IMR-90 (cell line): ENCODE measurements around the gene NUP153. TPM values are rescaled to one million over a fixed set of nuclear protein-coding genes. Genes with fewer than 3 reads are reported as not detected.

ENCODE experiments used
- ATAC-seq: fragments of 200-7000 bp; cut with Tn5 transposase; 2 replicates; pipeline ENCODE4 v1.9.1; 2020; ENCODE audit warnings: low read depth, mild to moderate bottlenecking, moderate library complexity
- BruUV-seq: library from RNA; stranded (reverse); fragments of 400-500 nt; replicated peaks from 2 replicates; lab custom pipeline; 2021; lab: Mats Ljungman, UMichigan
- CTCF ChIA-PET: fragments of 300-600 bp; formaldehyde crosslinking; extraction: SDS; loops from one replicate; lab custom pipeline; 2021; ENCODE audit warnings: antibody characterized with exemption; lab: Yijun Ruan, JAX
- POLR2A ChIA-PET: fragments of 300-600 bp; sonication (Branson Sonifier 250); formaldehyde crosslinking; loops from one replicate; lab custom pipeline; 2022; ENCODE audit warnings: antibody characterized with exemption; ENCODE audit not compliant: unreplicated experiment; lab: Charles Lee
- DNase-seq: peaks from one replicate; pipeline ENCODE4 v3.0.0; 2013
- H2AFZ ChIP-seq: replicated peaks from 2 replicates; pipeline ENCODE3; 2013; ENCODE audit warnings: low read length, mild to moderate bottlenecking; ENCODE audit not compliant: poor library complexity
- H2AK5ac ChIP-seq: 2 replicates; pipeline ENCODE4 v1.6.1; 2013; ENCODE audit warnings: low read depth, low read length, inconsistent platforms
- H2AK9ac ChIP-seq: replicated peaks from 2 replicates; pipeline ENCODE3; 2013; ENCODE audit warnings: mild to moderate bottlenecking, low read depth, low read length, moderate library complexity; ENCODE audit not compliant: poor library complexity
- H2BK120ac ChIP-seq: 2 replicates; pipeline ENCODE4 v1.6.1; 2013; ENCODE audit warnings: low read depth, low read length, inconsistent platforms
- H2BK15ac ChIP-seq: 3 replicates; pipeline ENCODE4 v1.6.1; 2013; ENCODE audit warnings: low read depth, low read length, inconsistent platforms
- H2BK20ac ChIP-seq: 2 replicates; pipeline ENCODE4 v1.6.1; 2013; ENCODE audit warnings: low read depth, mild to moderate bottlenecking, inconsistent platforms, low read length, moderate library complexity
- H2BK5ac ChIP-seq: 2 replicates; pipeline ENCODE4 v1.6.1; 2013; ENCODE audit warnings: mild to moderate bottlenecking, low read depth, low read length, inconsistent platforms; ENCODE audit not compliant: poor library complexity, severe bottlenecking
- H3K14ac ChIP-seq: replicated peaks from 2 replicates; pipeline ENCODE4 v1.6.1; 2013; ENCODE audit warnings: low read depth, low read length, inconsistent platforms
- H3K18ac ChIP-seq: 2 replicates; pipeline ENCODE4 v1.6.1; 2013; ENCODE audit warnings: low read depth, low read length, control low read depth
- H3K23ac ChIP-seq: 2 replicates; pipeline ENCODE4 v1.6.1; 2013; ENCODE audit warnings: low read depth, low read length, inconsistent platforms
- H3K27ac ChIP-seq: 2 replicates; pipeline ENCODE4 v1.5.1; 2013; ENCODE audit warnings: mild to moderate bottlenecking, control low read depth, low read length; ENCODE audit not compliant: insufficient read depth
- H3K27me3 ChIP-seq: 2 replicates; pipeline ENCODE4 v1.6.1; 2013; ENCODE audit warnings: low read length; ENCODE audit not compliant: control insufficient read depth, insufficient read depth
- H3K36me3 ChIP-seq: 2 replicates; pipeline ENCODE4 v1.6.1; 2013; ENCODE audit warnings: low read length, mixed read lengths; ENCODE audit not compliant: control insufficient read depth, insufficient read depth
- H3K4ac ChIP-seq: 2 replicates; pipeline ENCODE4 v1.6.1; 2013; ENCODE audit warnings: low read depth, low read length, inconsistent platforms
- H3K4me1 ChIP-seq: 2 replicates; pipeline ENCODE4 v1.6.1; 2013; ENCODE audit warnings: low read length, mixed read lengths; ENCODE audit not compliant: control insufficient read depth, insufficient read depth
- H3K4me2 ChIP-seq: 2 replicates; pipeline ENCODE4 v1.6.1; 2013; ENCODE audit warnings: low read depth, mild to moderate bottlenecking, control low read depth, low read length, moderate library complexity
- H3K4me3 ChIP-seq: 2 replicates; pipeline ENCODE4 v1.5.1; 2013; ENCODE audit warnings: low read depth, mild to moderate bottlenecking, control low read depth, low read length, moderate library complexity; ENCODE audit not compliant: insufficient read depth
- H3K56ac ChIP-seq: 2 replicates; pipeline ENCODE4 v1.6.1; 2013; ENCODE audit warnings: low read length, inconsistent platforms; ENCODE audit not compliant: insufficient read depth; ENCODE audit errors: extremely low read depth
- H3K79me1 ChIP-seq, 2 experiments: 2 replicates each; pipeline ENCODE4 v1.6.1; 2013; ENCODE audit warnings: low read length in 2 of 2, inconsistent platforms in 1 of 2, low read depth in 1 of 2
- H3K9ac ChIP-seq: 2 replicates; pipeline ENCODE4 v1.6.1; 2013; ENCODE audit warnings: low read depth, low read length, control low read depth
- H3K9me1 ChIP-seq: 2 replicates; pipeline ENCODE4 v1.6.1; 2013; ENCODE audit warnings: low read length, inconsistent platforms; ENCODE audit not compliant: insufficient read depth
- H3K9me3 ChIP-seq: 2 replicates; pipeline ENCODE4 v1.6.1; 2013; ENCODE audit warnings: low read length; ENCODE audit not compliant: control insufficient read depth, insufficient read depth
- H4K20me1 ChIP-seq: 2 replicates; pipeline ENCODE4 v1.6.1; 2013; ENCODE audit warnings: low read length, inconsistent platforms; ENCODE audit not compliant: insufficient read depth
- H4K5ac ChIP-seq: 2 replicates; pipeline ENCODE4 v1.6.1; 2013; ENCODE audit warnings: mild to moderate bottlenecking, low read depth, low read length, control low read depth
- H4K8ac ChIP-seq, 2 experiments: 2 replicates each; pipeline ENCODE4 v1.6.1; 2013; ENCODE audit warnings: low read depth in 2 of 2, low read length in 2 of 2, control low read depth in 1 of 2, inconsistent platforms in 1 of 2
- H4K91ac ChIP-seq: 2 replicates; pipeline ENCODE4 v1.6.1; 2013; ENCODE audit warnings: low read depth, low read length, inconsistent platforms; ENCODE audit not compliant: insufficient read depth
- BHLHE40 ChIP-seq: fragments of 150-350 bp; IDR thresholded peaks from 2 replicates; pipeline ENCODE4 v1.6.1; 2016; ENCODE audit warnings: mild to moderate bottlenecking, low read depth, low read length
- CHD1 ChIP-seq: IDR thresholded peaks from 2 replicates; pipeline ENCODE4 v1.6.1; 2012; ENCODE audit warnings: low read depth, low read length, improper control_type of control experiment
- CTCF ChIP-seq: conservative IDR thresholded peaks from 2 replicates; pipeline ENCODE4 v1.5.1; 2012; ENCODE audit warnings: mild to moderate bottlenecking, low read depth, low read length, improper control_type of control experiment
- ELK1 ChIP-seq: fragments of 150-350 bp; IDR thresholded peaks from 2 replicates; pipeline ENCODE4 v1.6.1; 2016; ENCODE audit warnings: low read depth, mild to moderate bottlenecking, low read length, moderate library complexity, borderline replicate concordance
- MAZ ChIP-seq: IDR thresholded peaks from 2 replicates; pipeline ENCODE4 v1.6.1; 2012; ENCODE audit warnings: low read depth, mild to moderate bottlenecking, low read length, improper control_type of control experiment, moderate library complexity, borderline replicate concordance
- NFE2L2 ChIP-seq: fragments of 150-350 bp; IDR thresholded peaks from 2 replicates; pipeline ENCODE4 v1.6.1; 2016; ENCODE audit warnings: low read depth, mild to moderate bottlenecking, low read length
- POLR2A ChIP-seq: IDR thresholded peaks from 2 replicates; pipeline ENCODE4 v1.6.1; 2012; ENCODE audit warnings: mild to moderate bottlenecking, low read depth, low read length
- USF2 ChIP-seq: fragments of 150-350 bp; IDR thresholded peaks from 2 replicates; pipeline ENCODE4 v1.6.1; 2017; ENCODE audit warnings: mild to moderate bottlenecking, antibody characterized with exemption, low read length, low read depth
- WGBS, 2 experiments: methylation state at CpG; one replicate each; pipeline versions ENCODE4 v1.1.5 to v1.1.7; 2013; ENCODE audit warnings: missing lambda C conversion rate in 2 of 2; ENCODE audit not compliant: insufficient read length in 1 of 2; ENCODE audit errors: extremely low coverage in 2 of 2; 5-methylcytosine and 5-hydroxymethylcytosine counted together
- dilution Hi-C: fragments of 300-500 bp; cut with HindIII; formaldehyde crosslinking; loops from one replicate; pipeline ENCODE4 v1.14.3; 2018; ENCODE audit warnings: low sequenced_read_pairs; ENCODE audit not compliant: unreplicated experiment
- in situ Hi-C: fragments of 300-500 bp; cut with MboI; formaldehyde crosslinking; loops from 3 replicates; pipeline ENCODE4 v1.14.3; 2019; ENCODE audit warnings: low sequenced_read_pairs, inconsistent platforms, mixed read lengths
- intact Hi-C: fragments of 100-400 bp; cut with micrococcal nuclease; formaldehyde crosslinking; loops from 2 replicates; pipeline ENCODE4 v1.10.0; 2022
- polyA plus RNA-seq, 3 experiments: library from polyadenylated mRNA; depleted of rRNA; stranded (reverse); fragments of >200 nt; gene quantifications; 2 replicates each; pipeline ENCODE4 v1.2.3, GENCODE V29; 2012; ENCODE audit warnings: low replicate concordance in 1 of 3
- total RNA-seq: library from RNA; depleted of rRNA; stranded (reverse); fragments of >200 nt; gene quantifications from 2 replicates; pipeline ENCODE4 v1.2.3, GENCODE V29; 2012

The NUP153 gene
- total and polyA plus RNA-seq, 2 of the 4 experiments (the other 2 are of a cell fraction) = 17.2 to 39.4 TPM

GRCh38 chr6:17629824-17630510 lies 76.8 kb downstream of the NUP153 start (continued):
- no peak for TF ChIP-seq CHD1

- H3K4ac ChIP-seq = no peak overlapping the region
- no peak overlapping the region for H3K4me2 ChIP-seq
- H4K5ac ChIP-seq = 0 out of 2 replicates have a peak overlapping the region, but pooled peaks have one; percentile 4
- in situ Hi-C loops (loop anchor here (10.0 kb wide), 1 partner anchor 146 kb away; no protein-coding TSS in a partner anchor), dilution Hi-C loops (no loop called here), intact Hi-C loops (no loop called here)
- H3K9me1 ChIP-seq = peaks cover 10% of the 10 kb centered on the region
- ChIA-PET CTCF (no interaction called here), POLR2A (no interaction called here)
- H2BK5ac ChIP-seq = no peak overlapping the region
- ATAC-seq (no peak), DNase-seq (no peak)
- H2AFZ ChIP-seq = no peak overlapping the region
- H3K4me3 ChIP-seq = no peak overlapping the region
- H2BK20ac ChIP-seq = no peak overlapping the region
- no peak for TF ChIP-seq CTCF
- TF ChIP-seq ELK1 = no peak
- TF ChIP-seq NFE2L2 = no peak
- no peak for TF ChIP-seq USF2
- no peak for TF ChIP-seq POLR2A
- no peak for TF ChIP-seq MAZ
- no peak for TF ChIP-seq BHLHE40
- no peak for TF ChIP-seq CHD1
- no peak overlapping the region for H2AK9ac ChIP-seq
- no peak overlapping the region for H3K18ac ChIP-seq
- no peaks in the 10 kb centered on the region for H3K9me3 ChIP-seq
- no peak overlapping the region for H3K23ac ChIP-seq
- no peaks in the 10 kb centered on the region; the same call in 1 of the 2 replicates for H3K4me1 ChIP-seq
- H3K79me1 ChIP-seq = peaks cover 43 to 58% of the 10 kb centered on the region in 2 experiments
- no peak overlapping the region for H4K91ac ChIP-seq
- 40% methylated on average over 1 of the region's 1 CpG; no CpG with 5 or more reads in 1 of the 2 experiments for WGBS, 2 experiments
- no peaks in the 10 kb centered on the region for H3K27me3 ChIP-seq
- H3K36me3 ChIP-seq = peaks cover 24% of the 10 kb centered on the region
- no peak overlapping the region for H3K27ac ChIP-seq
- H4K20me1 ChIP-seq = peaks cover 8% of the 10 kb centered on the region
- no peak overlapping the region for H3K56ac ChIP-seq
- H3K9ac ChIP-seq = no peak overlapping the region
- H2AK5ac ChIP-seq = no peak overlapping the region
- TSS peak; percentile 94 for BruUV-seq
- H4K8ac ChIP-seq = no peak overlapping the region
- H2BK120ac ChIP-seq = no peak overlapping the region
- no peak overlapping the region for H2BK15ac ChIP-seq
- H3K14ac ChIP-seq = no peak overlapping the region
Observed at GRCh38 chr6:17628873-17629272, 77.9 kb downstream of the NUP153 start.
